CD8-positive, alpha-beta memory T cell (primary cell): Measurements from ENCODE around the gene REEP3. TPM values are rescaled to one million over a fixed set of nuclear protein-coding genes. Genes with fewer than 3 reads are reported as not detected.
"Not testable (repeated sequence)": the region's sequence is repeated elsewhere in the genome, so short reads cannot be mapped to it uniquely, and the experiment has no call there.

Experiments used
- CTCF ChIA-PET: fragments of 350-600 bp; sonication (Branson Sonifier 250); formaldehyde crosslinking; loops from one replicate; lab custom pipeline; 2021; ENCODE audit warnings: antibody characterized with exemption; lab: Charles Lee
- POLR2A ChIA-PET: fragments of 350-600 bp; sonication (Branson Sonifier 250); formaldehyde crosslinking; loops from one replicate; lab custom pipeline; 2021; ENCODE audit warnings: antibody characterized with exemption; lab: Charles Lee
- DNase-seq, 5 donors: peaks; one replicate each; pipeline versions ENCODE4 v3.0.0 to v3.0.0-alpha.2; 2020 to 2022; ENCODE audit warnings: mixed read lengths in 1 of 5
- H3K27ac ChIP-seq: one replicate; pipeline ENCODE4 v1.7.0; 2013; ENCODE audit warnings: low read depth, mild to moderate bottlenecking, low read length, moderate library complexity
- H3K27me3 ChIP-seq: 2 replicates; pipeline ENCODE4 v1.7.0; 2013; ENCODE audit warnings: low read length, mild to moderate bottlenecking; ENCODE audit not compliant: insufficient read depth, poor library complexity, severe bottlenecking
- H3K36me3 ChIP-seq: 2 replicates; pipeline ENCODE4 v1.7.0; 2013; ENCODE audit warnings: mild to moderate bottlenecking, low read length, moderate library complexity; ENCODE audit not compliant: insufficient read depth
- H3K4me1 ChIP-seq: 2 replicates; pipeline ENCODE4 v1.7.0; 2013; ENCODE audit warnings: mild to moderate bottlenecking, low read length, moderate library complexity; ENCODE audit not compliant: insufficient read depth
- H3K4me3 ChIP-seq: 2 replicates; pipeline ENCODE4 v1.7.0; 2013; ENCODE audit warnings: mild to moderate bottlenecking, low read length
- H3K9me3 ChIP-seq: 2 replicates; pipeline ENCODE4 v1.7.0; 2013; ENCODE audit warnings: mild to moderate bottlenecking, low read length
- H3K27ac Mint-ChIP-seq, 8 donors: one replicate each; pipeline ENCODE4 v1.8.0; 2020 to 2021; ENCODE audit warnings: mixed read lengths in 8 of 8, mild to moderate bottlenecking in 6 of 8, inconsistent platforms in 3 of 8, moderate library complexity in 3 of 8
- H3K27me3 Mint-ChIP-seq, 2 donors: one replicate each; pipeline ENCODE4 v1.8.0; 2020 to 2021; ENCODE audit warnings: mixed read lengths in 2 of 2, mild to moderate bottlenecking in 1 of 2, moderate library complexity in 1 of 2
- H3K36me3 Mint-ChIP-seq, 3 donors: one replicate each; pipeline ENCODE4 v1.8.0; 2020 to 2021; ENCODE audit warnings: mixed read lengths in 3 of 3, inconsistent platforms in 1 of 3, mild to moderate bottlenecking in 1 of 3
- H3K4me1 Mint-ChIP-seq, 3 donors: one replicate each; pipeline ENCODE4 v1.8.0; 2020 to 2021; ENCODE audit warnings: mixed read lengths in 3 of 3, inconsistent platforms in 1 of 3, mild to moderate bottlenecking in 1 of 3
- H3K4me3 Mint-ChIP-seq, 7 donors: one replicate each; pipeline ENCODE4 v1.8.0; 2020 to 2021; ENCODE audit warnings: mixed read lengths in 7 of 7, mild to moderate bottlenecking in 6 of 7, moderate library complexity in 4 of 7, inconsistent platforms in 2 of 7
- H3K9me3 Mint-ChIP-seq, 5 donors: one replicate each; pipeline ENCODE4 v1.8.0; 2020 to 2022; ENCODE audit warnings: mixed read lengths in 5 of 5, mild to moderate bottlenecking in 3 of 5, moderate library complexity in 2 of 5, inconsistent platforms in 1 of 5
- polyA plus RNA-seq: library from polyadenylated mRNA; unstranded; fragments of 300-500 nt; fragmentation: Illumina TruSeq; gene quantifications from one replicate; pipeline ENCODE4 v1.2.3, GENCODE V29; 2021
- total RNA-seq, 2 experiments: library from RNA; stranded (reverse); gene quantifications; one replicate each; pipeline ENCODE4 v1.2.3, GENCODE V29; 2021

REEP3 gene
- total and polyA plus RNA-seq, 3 experiments from 2014 or later = 7.4 to 25.5 (median 23.7) TPM

DNA sequence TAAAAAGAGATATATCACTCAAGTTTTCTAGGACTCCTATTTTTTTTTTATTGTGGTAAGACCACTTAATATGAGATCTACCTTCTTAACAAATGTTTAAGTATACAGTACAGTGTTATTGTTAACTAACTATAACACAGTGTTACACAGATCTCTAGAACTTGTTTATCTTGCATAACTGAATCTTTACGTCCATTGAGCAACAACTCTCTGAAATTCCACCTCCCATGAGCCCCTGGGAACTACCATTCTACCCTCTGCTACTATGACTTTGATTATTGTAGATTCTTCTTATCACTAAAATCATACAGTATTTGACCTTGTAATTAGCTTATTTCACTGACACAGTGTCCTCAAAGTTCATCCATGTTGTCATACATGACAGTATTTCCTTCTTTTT, 22.5 kb upstream of the REEP3 start:
- Histone ChIP-seq H3K9me3 (no peaks in the 10 kb centered on the region), H3K27me3 (no peaks in the 10 kb centered on the region), H3K36me3 (no peaks in the 10 kb centered on the region), H3K4me1 (no peaks in the 10 kb centered on the region), H3K4me3 (no peak overlapping the region), H3K27ac (no peak overlapping the region)
- ChIA-PET CTCF (no interaction called here), POLR2A (no interaction called here)
- H3K27me3 Mint-ChIP-seq = no peaks in the 10 kb centered on the region
- no peaks in the 10 kb centered on the region for H3K9me3 Mint-ChIP-seq
- no peak for DNase-seq
- H3K4me1 Mint-ChIP-seq = peaks cover 17 to 50% (median 36%) of the 10 kb centered on the region in 3 donors
- H3K4me3 Mint-ChIP-seq = no peak overlapping the region
- peak overlapping the region in 1 of 8 donors; percentile 48 for H3K27ac Mint-ChIP-seq
- H3K36me3 Mint-ChIP-seq = peaks cover 6 to 10% (median 9%) of the 10 kb centered on the region in 3 donors

DNA sequence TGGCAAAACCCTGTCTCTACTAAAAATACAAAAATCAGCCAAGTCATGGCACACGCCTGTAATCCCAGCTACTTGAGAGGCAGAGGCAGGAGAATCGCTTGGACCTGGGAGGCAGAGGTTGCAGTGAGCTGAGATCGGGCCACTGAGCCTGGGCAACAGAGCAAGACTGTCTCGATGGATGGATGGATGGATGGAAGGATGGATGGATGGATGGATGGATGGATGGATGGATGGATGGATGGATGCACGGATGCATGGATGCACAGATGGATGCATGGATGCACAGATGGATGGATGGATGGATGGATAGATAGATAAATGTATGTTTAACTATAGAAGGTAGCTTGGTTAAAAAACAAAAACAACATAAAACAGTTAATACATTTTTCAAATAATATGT, 20.6 kb upstream of the REEP3 start:
- H3K4me3 ChIP-seq, DNase-seq, POLR2A ChIA-PET, H3K9me3 ChIP-seq, H3K27me3 ChIP-seq, H3K9me3 Mint-ChIP-seq, H3K36me3 Mint-ChIP-seq, H3K27me3 Mint-ChIP-seq, H3K4me1 ChIP-seq, H3K36me3 ChIP-seq, H3K27ac Mint-ChIP-seq, H3K27ac ChIP-seq, CTCF ChIA-PET, H3K4me3 Mint-ChIP-seq: not testable (repeated sequence)
- peaks cover 23 to 58% (median 50%) of the 10 kb centered on the region in 3 donors for H3K4me1 Mint-ChIP-seq

GRCh38 chr10:63501954-63502353, 19.2 kb upstream of the REEP3 start:
- H3K36me3 ChIP-seq = no peaks in the 10 kb centered on the region
- no peaks in the 10 kb centered on the region for H3K9me3 ChIP-seq
- DNase-seq = no peak
- no peaks in the 10 kb centered on the region for H3K27me3 ChIP-seq
- H3K4me3 ChIP-seq = no peak overlapping the region
- no peaks in the 10 kb centered on the region for H3K4me1 ChIP-seq
- Mint-ChIP-seq H3K9me3 (no peaks in the 10 kb centered on the region), H3K27me3 (no peaks in the 10 kb centered on the region), H3K27ac (no peak overlapping the region), H3K4me3 (no peak overlapping the region), H3K4me1 (peaks cover 26 to 60% (median 50%) of the 10 kb centered on the region in 3 donors), H3K36me3 (peaks cover 4 to 6% (median 6%) of the 10 kb centered on the region in 3 donors)
- H3K27ac ChIP-seq = no peak overlapping the region
- CTCF ChIA-PET = no interaction called here
- POLR2A ChIA-PET = no interaction called here

DNA sequence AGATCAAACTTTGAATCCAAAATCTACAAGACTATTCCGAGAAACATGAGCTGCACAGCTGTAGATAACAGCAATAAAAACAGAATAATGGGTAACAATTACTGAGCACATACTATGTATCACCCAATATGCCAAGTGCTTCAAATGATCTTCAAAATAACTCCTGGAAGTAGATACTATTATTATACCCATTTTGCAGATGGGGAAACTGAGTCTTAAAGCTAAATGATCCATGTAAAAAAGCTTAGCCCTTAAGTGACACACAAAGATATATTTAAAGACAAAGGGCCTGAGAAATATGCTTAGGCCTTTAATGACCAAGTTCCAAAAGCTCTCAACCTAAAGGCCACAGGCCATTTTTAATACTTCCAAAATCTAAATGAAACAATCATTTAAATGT, 18.4 kb upstream of the REEP3 start:
- Histone ChIP-seq H3K4me1 (no peaks in the 10 kb centered on the region), H3K27ac (no peak overlapping the region), H3K27me3 (no peaks in the 10 kb centered on the region), H3K36me3 (no peaks in the 10 kb centered on the region), H3K9me3 (no peaks in the 10 kb centered on the region), H3K4me3 (no peak overlapping the region)
- Mint-ChIP-seq H3K27ac (no peak overlapping the region), H3K27me3 (no peaks in the 10 kb centered on the region), H3K4me3 (no peak overlapping the region), H3K4me1 (peaks cover 26 to 58% (median 46%) of the 10 kb centered on the region in 3 donors), H3K9me3 (no peaks in the 10 kb centered on the region), H3K36me3 (peaks cover 6% of the 10 kb centered on the region in 3 donors)
- CTCF ChIA-PET = interaction anchor here (0.7 kb wide), 1 partner anchor 373 kb away, joined by 3 read pairs; no protein-coding TSS in a partner anchor
- DNase-seq = no peak
- POLR2A ChIA-PET = no interaction called here

- no peak overlapping the region for H3K4me3 ChIP-seq
- no peak overlapping the region for H3K27ac ChIP-seq
- CTCF ChIA-PET = no interaction called here
- no peaks in the 10 kb centered on the region for H3K27me3 ChIP-seq
- no peaks in the 10 kb centered on the region for H3K9me3 ChIP-seq
- no peak for DNase-seq
- H3K4me3 Mint-ChIP-seq = no peak overlapping the region
- H3K27ac Mint-ChIP-seq = peak overlapping the region in 1 of 8 donors; percentile 5
- POLR2A ChIA-PET = no interaction called here
- H3K9me3 Mint-ChIP-seq = no peaks in the 10 kb centered on the region
- H3K4me1 ChIP-seq = no peaks in the 10 kb centered on the region
- peaks cover 27 to 55% (median 50%) of the 10 kb centered on the region in 3 donors for H3K4me1 Mint-ChIP-seq
- H3K36me3 ChIP-seq = no peaks in the 10 kb centered on the region
- H3K27me3 Mint-ChIP-seq = no peaks in the 10 kb centered on the region
- H3K36me3 Mint-ChIP-seq = peaks cover 6% of the 10 kb centered on the region in 3 donors
Measured at GRCh38 chr10:63503395-63503794, 17.8 kb upstream of the REEP3 start.

DNA sequence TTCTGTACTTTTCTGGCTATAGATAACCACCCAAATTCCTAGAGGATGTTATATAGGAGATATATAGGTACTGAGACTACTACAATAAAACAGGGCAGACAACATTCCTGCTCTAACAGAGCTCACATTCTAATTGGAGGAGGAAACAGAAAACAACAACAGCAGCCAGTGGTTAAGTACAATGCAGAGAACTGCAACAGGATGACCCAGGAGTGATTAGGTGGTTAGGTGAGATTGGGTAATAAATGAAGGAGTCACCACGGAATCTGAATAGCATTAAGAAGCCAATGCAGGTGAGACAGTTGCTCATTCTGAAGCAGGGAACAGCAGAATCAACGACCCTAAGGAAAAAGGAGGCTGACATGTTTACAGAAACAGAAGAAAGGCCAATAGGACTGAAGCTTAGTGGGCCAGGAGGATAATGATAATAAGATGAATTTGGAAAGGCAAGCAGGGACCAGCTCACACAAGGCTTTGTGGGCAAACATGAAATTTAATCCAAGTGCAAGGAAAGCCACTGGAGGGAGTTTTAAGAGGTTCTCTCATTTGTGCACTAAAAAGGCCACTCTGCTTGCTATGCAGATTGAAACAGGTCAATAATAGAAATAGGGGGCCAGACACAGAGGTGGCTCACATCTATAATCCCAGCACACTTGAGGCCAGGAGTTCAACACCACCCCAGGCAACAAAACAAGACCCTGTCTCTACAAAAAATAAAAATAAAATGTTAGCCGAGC, 16.9 kb upstream of the REEP3 start:
- Histone ChIP-seq H3K9me3 (no peaks in the 10 kb centered on the region), H3K27ac (no peak overlapping the region), H3K4me1 (no peaks in the 10 kb centered on the region), H3K27me3 (no peaks in the 10 kb centered on the region), H3K4me3 (no peak overlapping the region), H3K36me3 (no peaks in the 10 kb centered on the region)
- Mint-ChIP-seq H3K4me3 (no peak overlapping the region), H3K27ac (peak overlapping the region in 3 of 8 donors; percentile 0 to 85 (median 19)), H3K36me3 (peaks cover 4 to 6% (median 6%) of the 10 kb centered on the region in 3 donors), H3K27me3 (no peaks in the 10 kb centered on the region), H3K9me3 (no peaks in the 10 kb centered on the region), H3K4me1 (peaks cover 31 to 54% (median 51%) of the 10 kb centered on the region in 3 donors)
- CTCF ChIA-PET = interaction anchor here (0.6 to 1.5 kb wide), 2 partner anchors 50 to 337 kb away, joined by 3 read pairs; no protein-coding TSS in a partner anchor
- no peak for DNase-seq
- POLR2A ChIA-PET = no interaction called here

DNA sequence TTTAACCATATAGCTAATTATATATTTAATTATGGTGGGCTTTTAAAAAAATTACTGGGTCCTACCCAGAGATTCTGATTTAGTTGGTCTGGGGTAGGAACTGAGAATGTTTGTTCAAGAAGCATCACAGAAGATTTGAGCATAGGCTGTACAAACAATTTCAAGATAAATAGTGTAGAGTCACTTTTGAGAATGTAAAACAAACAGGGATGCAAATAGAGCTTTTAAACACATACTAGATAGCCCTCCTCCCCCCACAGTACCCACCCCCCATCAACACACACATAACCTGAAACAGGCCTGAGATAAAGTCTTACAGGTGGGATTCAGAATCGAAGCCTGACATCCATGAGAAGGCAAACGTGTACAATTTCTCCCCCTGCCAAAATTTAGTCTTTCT, 15.6 kb upstream of the REEP3 start:
- H3K27ac ChIP-seq = no peak overlapping the region
- no peaks in the 10 kb centered on the region for H3K4me1 ChIP-seq
- H3K27me3 ChIP-seq = no peaks in the 10 kb centered on the region
- Mint-ChIP-seq H3K4me3 (no peak overlapping the region), H3K27ac (no peak overlapping the region), H3K27me3 (no peaks in the 10 kb centered on the region), H3K36me3 (peaks cover 1 to 4% (median 4%) of the 10 kb centered on the region in 3 donors), H3K9me3 (no peaks in the 10 kb centered on the region), H3K4me1 (peaks cover 35 to 60% (median 59%) of the 10 kb centered on the region in 3 donors)
- H3K36me3 ChIP-seq = no peaks in the 10 kb centered on the region
- no peak for DNase-seq
- no peaks in the 10 kb centered on the region for H3K9me3 ChIP-seq
- ChIA-PET POLR2A (no interaction called here), CTCF (interaction anchor here (1.1 to 1.5 kb wide), 2 partner anchors 9 to 339 kb away, joined by 3 read pairs; no protein-coding TSS in a partner anchor)
- H3K4me3 ChIP-seq = no peak overlapping the region

DNA sequence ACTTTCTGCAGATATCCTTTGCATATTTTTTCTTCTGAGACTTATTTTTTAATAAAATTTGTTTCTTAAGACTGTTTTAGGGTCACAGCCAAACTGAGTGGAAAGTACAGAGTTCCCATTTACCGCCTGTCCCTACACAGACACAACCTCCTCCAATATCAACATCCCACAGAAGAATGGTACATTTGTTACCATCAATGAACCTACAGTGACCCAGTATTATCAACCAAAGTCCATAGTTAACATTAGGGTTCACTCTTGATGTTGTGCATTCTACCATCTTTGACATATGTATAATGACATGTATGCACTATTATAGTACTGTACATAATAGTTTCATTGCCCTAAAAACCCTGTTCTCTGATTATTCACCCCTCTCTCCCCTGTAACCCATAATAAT, 14.6 kb upstream of the REEP3 start:
- no peak overlapping the region for H3K27ac ChIP-seq
- peaks cover 35 to 65% (median 64%) of the 10 kb centered on the region in 3 donors for H3K4me1 Mint-ChIP-seq
- H3K4me3 Mint-ChIP-seq = no peak overlapping the region
- H3K27me3 Mint-ChIP-seq = no peaks in the 10 kb centered on the region
- ChIA-PET CTCF (interaction anchor here (1.2 kb wide), 1 partner anchor 28 kb away, joined by 3 read pairs; no protein-coding TSS in a partner anchor), POLR2A (no interaction called here)
- H3K9me3 ChIP-seq = no peaks in the 10 kb centered on the region
- H3K36me3 Mint-ChIP-seq = peaks cover 0 to 3% (median 0%) of the 10 kb centered on the region in 3 donors
- H3K9me3 Mint-ChIP-seq = no peaks in the 10 kb centered on the region
- H3K4me1 ChIP-seq = no peaks in the 10 kb centered on the region
- H3K27ac Mint-ChIP-seq = no peak overlapping the region
- H3K27me3 ChIP-seq = no peaks in the 10 kb centered on the region
- no peak overlapping the region for H3K4me3 ChIP-seq
- no peak for DNase-seq
- H3K36me3 ChIP-seq = no peaks in the 10 kb centered on the region
